ENCODE data around the gene KLF11. TPM values are rescaled to one million over a fixed set of nuclear protein-coding genes. Genes with fewer than 3 reads are reported as not detected.

KLF11 gene
- total RNA-seq = 1 to 10 TPM; 1.1 to 7.5 TPM

DNA sequence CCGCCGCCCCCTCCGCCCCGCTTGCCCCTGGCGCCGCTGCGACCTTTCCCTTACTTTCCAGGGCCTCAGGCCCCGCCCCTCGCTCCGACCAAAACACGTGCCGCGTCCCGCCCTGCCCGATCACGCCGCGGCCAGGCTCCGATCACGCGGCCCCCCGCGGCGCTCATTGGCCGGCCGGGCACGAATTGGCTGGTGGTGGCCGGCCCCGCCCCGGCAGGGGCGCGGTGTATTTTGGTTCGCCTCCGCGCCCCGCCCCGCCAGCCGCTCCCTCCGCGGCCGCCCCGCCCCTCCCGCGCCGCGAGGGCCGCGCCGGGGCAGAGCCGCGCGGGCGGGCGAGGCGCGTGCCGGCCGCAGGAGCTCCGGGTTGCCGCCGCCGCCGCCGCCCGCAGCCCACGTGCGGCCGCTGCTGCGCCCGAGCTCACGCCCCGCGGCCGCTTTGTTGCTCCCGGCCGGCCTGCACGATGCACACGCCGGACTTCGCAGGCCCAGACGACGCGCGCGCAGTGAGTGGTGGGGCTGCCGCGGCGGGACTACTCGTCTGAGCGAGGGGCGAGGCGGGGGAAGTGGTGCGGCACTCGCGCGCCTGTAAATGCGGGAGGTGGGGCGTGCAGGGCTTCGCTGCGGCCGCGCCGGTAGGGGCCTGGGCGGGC, at the start of gene KLF11:
Gene KLF11 (plus strand): TSS at position 295 of the 650 bp plus-strand sequence. CDS start 167 bp downstream, at position 462.
- Mint-ChIP-seq H3K9me3 (no peaks in the 10 kb centered on the region), H3K27ac (peak within 1 kb of the TSS; percentile 48 to 87), H3K36me3 (peaks cover 6% of the 10 kb centered on the region in 2 donors)
- ATAC-seq (peak; percentile 36 to 69), DNase-seq (ENCODE audit: low spot score in 2 of 2) (peak in 1 of 2 donors; percentile 74)

DNA sequence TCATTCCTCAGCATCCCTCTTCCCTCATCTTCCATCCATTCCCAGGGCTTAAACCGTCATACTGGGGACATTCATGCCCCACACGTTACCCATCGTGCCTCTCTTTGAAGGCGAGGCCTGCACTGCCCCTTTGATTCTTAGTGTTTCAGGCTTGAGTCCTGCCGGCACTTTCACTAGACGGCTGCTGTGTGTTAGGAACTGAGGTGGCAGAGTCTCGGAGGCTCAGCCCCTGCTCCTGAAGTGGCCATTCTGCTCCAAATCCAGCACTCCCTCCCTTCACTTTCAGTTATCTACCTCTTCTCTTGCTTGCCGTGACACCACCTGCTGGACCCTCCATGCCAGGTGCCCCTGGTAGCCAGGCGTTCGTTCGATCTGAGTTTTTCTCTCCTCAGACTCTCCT, 48.9 kb upstream of the KLF11 start:
- no peak for DNase-seq (ENCODE audit: low spot score in 2 of 2)
- H3K9me3 Mint-ChIP-seq = no peaks in the 10 kb centered on the region
- no peak for ATAC-seq
- peak overlapping the region; percentile 5 to 70 for H3K27ac Mint-ChIP-seq
- H3K36me3 Mint-ChIP-seq = no peaks in the 10 kb centered on the region

DNA sequence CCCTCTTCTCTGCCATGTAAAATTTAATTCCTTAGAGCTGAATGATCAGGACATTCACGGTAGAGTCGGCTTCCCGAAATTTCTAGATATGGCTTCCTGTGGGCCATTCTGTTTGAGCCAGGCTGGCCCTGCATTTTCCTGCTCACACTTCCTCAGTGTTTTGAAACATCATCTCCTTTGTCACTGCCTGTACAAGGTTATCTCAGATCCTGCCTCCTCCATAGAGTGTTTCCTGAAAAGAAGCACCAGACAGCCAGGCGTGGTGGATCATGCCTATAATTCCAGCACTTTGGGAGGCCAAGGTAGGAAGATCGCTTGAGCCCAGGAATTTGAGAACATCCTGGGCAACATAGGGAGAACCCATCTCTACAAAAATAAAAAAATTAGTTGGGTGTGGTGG, 48.3 kb upstream of the KLF11 start:
- DNase-seq (ENCODE audit: low spot score in 2 of 2) (no peak), ATAC-seq (no peak)
- Mint-ChIP-seq H3K9me3 (no peaks in the 10 kb centered on the region), H3K27ac (peak overlapping the region; percentile 5 to 33), H3K36me3 (no peaks in the 10 kb centered on the region)

DNA sequence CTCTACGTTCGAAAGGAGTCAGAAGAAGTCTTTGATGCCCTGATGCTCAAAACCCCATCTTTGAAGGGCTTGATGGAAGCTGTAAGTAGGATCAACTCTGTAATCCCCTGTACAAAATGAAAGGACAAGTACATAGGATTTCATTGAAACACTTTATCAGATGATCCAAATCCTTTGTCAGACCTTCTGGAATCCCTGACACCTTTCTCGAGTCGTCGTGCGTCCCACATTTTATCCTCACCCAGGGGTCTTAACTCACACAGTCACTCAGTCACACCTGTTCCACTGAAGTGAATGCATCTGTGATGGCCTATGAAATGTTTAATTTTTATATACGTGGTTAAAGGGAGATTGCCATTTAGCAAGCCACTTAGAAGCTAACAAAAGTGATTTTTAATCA, 47.0 kb upstream of the KLF11 start:
- no peaks in the 10 kb centered on the region for H3K9me3 Mint-ChIP-seq
- ATAC-seq (no peak), DNase-seq (ENCODE audit: low spot score in 2 of 2) (no peak)
- H3K36me3 Mint-ChIP-seq = no peaks in the 10 kb centered on the region
- H3K27ac Mint-ChIP-seq = no peak overlapping the region

DNA sequence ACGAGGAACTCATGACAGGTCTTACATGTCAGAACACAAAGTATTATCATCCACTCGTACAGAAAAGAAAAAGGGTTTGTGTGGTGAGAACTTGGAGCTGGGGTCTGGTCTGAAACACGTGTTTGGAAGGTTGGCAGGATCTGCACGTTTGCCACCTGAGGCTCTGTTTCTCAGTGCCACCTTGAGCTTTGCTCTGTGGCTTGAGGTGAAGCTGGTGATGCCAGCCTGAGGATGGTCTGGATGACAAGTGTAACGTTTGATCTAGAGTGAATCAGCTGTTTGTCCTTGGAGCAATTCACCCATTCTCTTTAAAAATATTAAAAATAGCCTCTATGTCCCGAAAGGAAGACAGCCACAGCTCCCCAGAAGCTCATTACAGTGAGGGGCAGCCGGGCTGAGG, 45.4 kb upstream of the KLF11 start:
- no peak for DNase-seq (ENCODE audit: low spot score in 2 of 2)
- ATAC-seq = no peak
- no peaks in the 10 kb centered on the region for H3K36me3 Mint-ChIP-seq
- no peak overlapping the region for H3K27ac Mint-ChIP-seq
- no peaks in the 10 kb centered on the region for H3K9me3 Mint-ChIP-seq

DNA sequence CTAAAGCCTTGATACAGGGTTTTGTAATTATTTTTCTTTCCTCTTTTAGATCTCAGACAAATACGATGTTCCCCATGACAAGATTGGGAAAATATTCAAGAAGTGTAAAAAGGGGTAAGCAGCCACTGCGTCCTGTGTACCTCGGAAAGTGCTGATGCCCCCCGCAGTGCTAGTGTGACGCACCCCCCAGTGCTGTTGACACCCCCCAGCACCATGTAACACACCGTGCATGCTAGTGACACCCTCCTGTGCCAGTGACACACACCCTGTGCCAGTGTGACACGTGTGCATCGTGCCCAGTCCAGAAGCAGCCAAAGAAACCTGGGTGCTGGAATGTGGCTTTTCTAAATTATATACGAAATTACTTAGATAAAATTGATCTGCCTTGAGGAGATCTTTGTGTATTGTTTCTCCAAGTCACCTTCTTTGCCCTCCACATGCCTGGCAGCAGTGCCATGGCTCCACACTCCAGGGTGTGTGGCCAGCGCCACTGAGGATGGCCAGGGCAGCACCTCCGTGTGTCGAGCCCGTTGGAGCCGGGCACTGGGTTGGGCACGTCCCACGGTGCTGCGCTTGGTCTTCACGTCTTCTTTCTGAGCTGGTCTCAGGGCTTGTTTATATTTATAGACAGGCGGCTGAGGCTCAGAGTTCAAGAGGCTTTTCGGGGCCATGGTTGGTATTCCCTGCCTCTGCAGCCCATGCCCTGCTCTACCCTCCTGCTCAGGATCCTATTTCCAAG, 44.3 kb upstream of the KLF11 start:
- H3K27ac Mint-ChIP-seq = no peak overlapping the region
- DNase-seq (ENCODE audit: low spot score in 2 of 2) = no peak
- H3K9me3 Mint-ChIP-seq = no peaks in the 10 kb centered on the region
- ATAC-seq = no peak
- H3K36me3 Mint-ChIP-seq = no peaks in the 10 kb centered on the region

DNA sequence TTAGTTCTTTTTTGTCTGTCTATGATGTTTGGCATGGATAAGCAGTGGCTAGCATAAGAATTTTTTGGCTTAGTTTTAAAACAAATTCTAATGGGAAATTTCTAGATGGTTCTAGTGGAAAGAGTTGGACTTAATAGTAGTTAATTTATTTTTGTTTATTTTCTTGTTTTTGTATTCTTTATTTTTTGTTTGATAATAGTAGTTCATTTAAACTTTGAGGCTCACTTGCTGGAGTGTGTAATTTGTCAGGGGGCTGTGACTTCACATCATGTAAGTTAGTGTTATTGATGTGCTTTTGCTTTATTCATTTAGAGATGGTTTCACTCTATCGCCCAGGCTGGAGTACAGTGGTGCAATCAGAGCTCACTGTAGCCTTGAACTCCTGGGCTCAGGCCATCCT, 43.7 kb upstream of the KLF11 start:
- ATAC-seq (no peak), DNase-seq (ENCODE audit: low spot score in 2 of 2) (no peak)
- H3K9me3 Mint-ChIP-seq = no peaks in the 10 kb centered on the region
- H3K36me3 Mint-ChIP-seq = no peaks in the 10 kb centered on the region
- peak overlapping the region in 1 of 2 donors; percentile 44 for H3K27ac Mint-ChIP-seq

DNA sequence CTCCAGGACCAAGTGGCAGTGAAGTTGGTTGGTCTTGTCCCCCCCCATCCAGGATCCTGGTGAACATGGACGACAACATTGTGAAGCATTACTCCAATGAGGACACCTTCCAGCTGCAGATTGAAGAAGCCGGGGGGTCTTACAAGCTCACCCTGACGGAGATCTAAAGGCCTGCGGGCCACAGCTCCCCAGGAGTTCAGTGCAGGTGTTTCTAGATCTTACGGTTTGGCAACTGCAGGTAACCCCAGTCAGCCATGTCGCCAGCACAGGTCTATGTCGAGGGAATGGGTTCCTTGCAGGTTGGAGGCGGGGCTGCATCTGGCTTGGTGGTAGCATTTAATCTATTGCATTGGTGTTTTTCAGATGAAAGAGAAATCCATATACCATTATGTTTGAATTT, 42.8 kb upstream of the KLF11 start:
- H3K36me3 Mint-ChIP-seq = no peaks in the 10 kb centered on the region
- no peak overlapping the region for H3K27ac Mint-ChIP-seq
- ATAC-seq = no peak
- no peaks in the 10 kb centered on the region for H3K9me3 Mint-ChIP-seq
- peak in 1 of 2 donors; percentile 41 for DNase-seq (ENCODE audit: low spot score in 2 of 2)

DNA sequence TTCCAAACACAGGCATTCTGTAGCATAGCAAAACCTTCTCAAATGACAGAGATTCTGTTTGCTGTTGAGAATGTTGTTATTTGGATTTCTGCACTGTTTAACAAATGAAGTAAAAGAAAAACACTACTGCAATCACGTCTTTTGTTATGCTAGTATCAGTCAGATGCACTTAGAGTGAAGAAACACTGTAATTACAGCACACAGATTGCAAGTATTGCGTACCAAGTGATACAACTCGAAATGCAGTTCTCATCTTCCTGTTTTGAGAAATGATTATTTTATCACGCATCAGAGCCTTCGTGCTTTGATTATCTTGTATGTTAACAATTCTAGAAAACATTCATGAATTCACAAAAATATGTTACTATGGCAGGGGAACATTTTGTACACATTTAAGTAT, 41.8 kb upstream of the KLF11 start:
- no peak overlapping the region for H3K27ac Mint-ChIP-seq
- DNase-seq (ENCODE audit: low spot score in 2 of 2) = no peak
- no peaks in the 10 kb centered on the region for H3K36me3 Mint-ChIP-seq
- no peaks in the 10 kb centered on the region for H3K9me3 Mint-ChIP-seq
- no peak for ATAC-seq

DNA sequence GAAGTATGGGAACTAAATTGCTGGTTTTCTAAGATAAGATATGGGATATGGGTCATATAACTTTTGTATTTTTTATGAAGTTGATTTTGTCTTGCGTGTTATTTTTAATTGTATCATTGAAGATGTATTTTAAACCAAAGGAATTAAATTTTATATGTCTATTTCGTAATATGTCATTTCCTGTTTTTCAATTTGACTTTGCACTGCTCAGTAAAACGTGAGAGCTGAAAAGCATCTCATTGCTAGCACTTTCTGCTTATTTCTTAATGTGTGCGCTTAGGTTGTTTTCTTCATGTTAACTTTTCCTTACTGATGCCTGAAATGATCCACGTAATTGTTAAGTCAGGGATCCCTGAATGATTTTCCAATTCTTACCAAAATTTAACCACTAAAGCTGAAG, 41.2 kb upstream of the KLF11 start:
- ATAC-seq = no peak
- Mint-ChIP-seq H3K27ac (no peak overlapping the region), H3K9me3 (no peaks in the 10 kb centered on the region)

DNA sequence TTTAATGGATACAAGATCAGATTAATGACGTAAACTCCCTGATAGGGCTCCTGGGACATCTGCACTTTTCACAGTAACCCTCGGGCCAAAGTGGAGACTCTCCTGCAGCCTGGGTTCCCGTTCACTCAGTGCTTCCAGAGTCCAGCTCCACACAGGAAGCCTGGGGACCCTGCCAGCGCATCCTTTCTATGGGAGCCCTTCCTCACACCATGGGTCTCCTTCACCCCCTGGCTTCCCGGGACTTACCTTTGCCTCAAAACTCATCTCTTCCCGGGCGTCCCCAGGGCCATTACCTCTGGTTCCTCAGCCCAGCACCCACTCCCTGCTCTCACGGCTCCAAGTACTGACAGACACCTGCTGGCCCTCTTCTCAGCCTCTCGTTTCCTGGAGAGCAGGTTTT, 40.7 kb upstream of the KLF11 start:
- Mint-ChIP-seq H3K27ac (no peak overlapping the region), H3K36me3 (no peaks in the 10 kb centered on the region), H3K9me3 (no peaks in the 10 kb centered on the region)
- DNase-seq (ENCODE audit: low spot score in 2 of 2) (no peak), ATAC-seq (no peak)

More for the DNA sequence above, 41.2 kb upstream of the KLF11 start:
- DNase-seq (ENCODE audit: low spot score in 2 of 2) = no peak
- H3K36me3 Mint-ChIP-seq = no peaks in the 10 kb centered on the region

DNA sequence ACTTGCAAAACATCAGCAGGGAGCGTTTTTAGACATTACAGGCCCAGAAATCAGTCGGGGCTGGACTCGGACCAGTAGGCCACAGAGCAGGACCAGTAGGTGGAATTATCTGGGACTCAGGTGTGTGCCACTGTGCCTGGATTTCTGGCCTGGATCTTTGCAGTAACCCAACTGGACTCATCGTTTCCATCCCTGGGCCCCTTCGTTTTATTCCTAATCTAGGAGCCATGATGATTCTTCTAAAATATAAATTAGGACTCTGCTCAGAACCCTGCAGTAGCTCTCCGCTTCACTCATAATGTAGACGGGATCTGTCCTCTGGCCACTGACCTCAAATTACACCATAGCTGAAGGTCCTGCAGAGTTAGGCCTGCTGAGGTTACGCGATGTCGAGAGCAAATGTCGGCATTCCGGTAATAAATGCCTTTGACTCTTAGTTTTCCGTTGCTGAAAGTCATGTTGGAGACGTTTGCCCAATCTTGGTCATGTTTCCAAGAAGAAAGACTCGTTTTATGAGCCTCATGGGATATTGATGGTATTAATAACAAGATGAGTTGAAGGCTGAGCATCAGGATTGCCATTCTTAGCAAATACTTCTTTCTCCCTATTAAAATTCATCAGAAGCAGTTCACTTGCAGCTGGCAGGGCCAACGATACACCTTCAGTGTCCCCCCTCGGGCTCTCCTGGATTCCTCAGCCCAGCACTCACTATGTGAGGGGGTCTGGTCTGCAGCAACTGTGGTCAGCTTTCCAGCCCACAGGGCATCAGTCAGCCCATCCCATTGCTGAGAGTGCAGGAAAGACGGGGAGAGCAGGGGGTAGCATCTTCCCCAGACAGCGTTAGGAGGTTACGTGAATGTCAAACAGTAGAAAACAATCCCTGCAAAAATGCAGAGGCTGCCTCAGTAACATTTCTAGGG, 39.9 kb upstream of the KLF11 start:
- no peaks in the 10 kb centered on the region for H3K36me3 Mint-ChIP-seq
- H3K27ac Mint-ChIP-seq = no peak overlapping the region
- H3K9me3 Mint-ChIP-seq = no peaks in the 10 kb centered on the region
- DNase-seq (ENCODE audit: low spot score in 2 of 2) (peak in 1 of 2 donors; percentile 26), ATAC-seq (no peak)

DNA sequence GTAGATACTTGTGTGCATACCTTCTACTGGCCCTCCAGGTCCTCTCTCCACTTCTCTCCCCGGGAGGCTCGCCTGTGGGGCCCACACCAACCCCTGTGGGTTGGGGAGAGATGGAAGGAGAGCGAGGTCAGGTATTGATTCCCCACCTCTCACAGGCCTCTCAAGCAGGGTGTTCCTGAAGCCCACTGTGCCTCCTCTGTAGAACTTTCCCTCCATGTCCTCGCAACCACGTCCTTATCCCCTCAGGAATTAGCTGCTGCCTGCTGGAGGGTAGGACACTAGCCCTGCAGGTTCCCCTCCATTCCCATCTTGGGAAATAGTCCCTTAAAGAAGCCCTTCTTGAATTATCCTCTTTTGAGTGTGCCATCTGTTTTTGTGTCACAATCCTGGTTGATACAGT, 38.9 kb upstream of the KLF11 start:
- ATAC-seq (no peak), DNase-seq (ENCODE audit: low spot score in 2 of 2) (peak in 1 of 2 donors; percentile 16)
- H3K27ac Mint-ChIP-seq = no peak overlapping the region
- H3K9me3 Mint-ChIP-seq = no peaks in the 10 kb centered on the region
- no peaks in the 10 kb centered on the region for H3K36me3 Mint-ChIP-seq

DNA sequence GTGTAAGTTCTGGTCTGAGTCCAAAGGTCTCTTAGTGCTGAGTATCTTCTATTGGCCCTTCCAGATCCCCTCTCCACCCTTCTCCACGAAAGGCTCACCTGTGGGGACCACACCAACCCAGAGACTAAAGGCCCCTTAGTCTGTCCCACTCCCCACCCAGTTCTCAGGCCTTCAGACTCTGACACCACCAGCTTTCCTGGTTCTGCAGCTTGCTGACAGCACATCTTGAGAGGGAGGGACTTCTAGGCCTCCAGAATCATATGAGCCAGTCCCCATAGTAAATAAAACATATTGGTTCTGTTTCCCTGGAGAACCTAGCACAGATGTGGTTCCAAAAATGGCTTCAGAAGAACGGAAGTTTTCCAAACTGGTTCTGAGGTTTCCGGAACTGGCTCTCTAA, 38.5 kb upstream of the KLF11 start:
- ATAC-seq = no peak
- no peak for DNase-seq (ENCODE audit: low spot score in 2 of 2)
- H3K36me3 Mint-ChIP-seq = no peaks in the 10 kb centered on the region
- no peaks in the 10 kb centered on the region for H3K9me3 Mint-ChIP-seq
- no peak overlapping the region for H3K27ac Mint-ChIP-seq

DNA sequence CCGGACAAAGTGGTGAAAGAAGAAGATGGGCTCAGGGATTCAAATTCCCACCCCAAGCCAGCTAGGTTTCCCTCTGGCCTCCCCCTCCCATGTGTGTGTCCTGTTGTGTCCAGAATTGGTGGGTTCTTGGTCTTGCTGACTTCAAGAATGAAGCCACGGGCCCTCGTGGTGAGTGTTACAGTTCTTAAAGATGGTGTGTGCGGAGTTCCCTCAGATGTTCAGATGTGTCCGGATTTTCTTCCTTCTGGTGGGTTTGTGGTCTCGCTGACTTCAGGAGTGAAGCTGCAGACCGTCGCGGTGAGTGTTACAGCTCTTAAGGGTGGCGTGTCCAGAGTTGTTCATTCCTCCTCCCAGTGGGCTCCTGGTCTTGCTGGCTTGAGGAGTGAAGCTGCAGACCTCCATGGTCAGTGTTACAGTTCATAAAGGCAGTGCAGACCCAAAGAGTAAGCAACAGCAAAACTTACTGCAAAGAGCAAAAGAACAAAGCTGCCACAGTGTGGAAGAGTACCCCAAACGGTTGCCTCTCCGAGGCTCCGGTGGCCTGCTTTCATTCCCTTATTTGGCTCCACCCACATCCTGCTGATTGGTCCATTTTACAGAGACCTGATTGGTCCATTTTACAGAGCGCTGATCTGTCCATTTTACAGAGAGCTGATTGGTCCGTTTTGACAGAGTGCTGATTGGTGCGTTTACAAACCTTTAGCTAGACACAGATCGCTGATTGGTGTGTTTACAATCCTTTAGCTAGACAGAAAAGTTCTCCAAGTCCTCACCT, 37.7 kb upstream of the KLF11 start:
- no peak overlapping the region for H3K27ac Mint-ChIP-seq
- peak in 1 of 2 donors; percentile 1 for DNase-seq (ENCODE audit: low spot score in 2 of 2)
- no peaks in the 10 kb centered on the region for H3K36me3 Mint-ChIP-seq
- no peaks in the 10 kb centered on the region for H3K9me3 Mint-ChIP-seq
- no peak for ATAC-seq
